ENCODE results near the gene NAALADL2. TPM values are rescaled to one million over a fixed set of nuclear protein-coding genes. Genes with fewer than 3 reads are reported as not detected.
"Not testable (repeated sequence)": the region's sequence is repeated elsewhere in the genome, so short reads cannot be mapped to it uniquely, and the experiment has no call there.

Gene NAALADL2
- polyA plus RNA-seq, 3 donors from 2014 or later: 0.10 TPM; not detected in 2

- DNase-seq: no peak
- no peaks in the 10 kb centered on the region for H3K4me1 Mint-ChIP-seq
- no peak overlapping the region for H3K27ac Mint-ChIP-seq
- H3K36me3 Mint-ChIP-seq: no peaks in the 10 kb centered on the region
- H3K9me3 Mint-ChIP-seq: peaks cover 2 to 17% (median 7%) of the 10 kb centered on the region in 6 donors
- H3K4me3 Mint-ChIP-seq: no peak overlapping the region
- H3K27me3 Mint-ChIP-seq (ENCODE audit: low read depth in 3 of 3): peaks cover 0 to 3% (median 2%) of the 10 kb centered on the region in 3 donors
These were observed 214.2 kb downstream of the NAALADL2 start for GRCh38 chr3:175073219-175073905.

GRCh38 chr3:175075269-175075668 lies 216.1 kb downstream of the NAALADL2 start:
- Mint-ChIP-seq H3K9me3 (peaks cover 0 to 20% (median 7%) of the 10 kb centered on the region in 6 donors), H3K4me3 (no peak overlapping the region), H3K36me3 (no peaks in the 10 kb centered on the region), H3K4me1 (no peaks in the 10 kb centered on the region), H3K27ac (no peak overlapping the region), H3K27me3 (ENCODE audit: low read depth in 3 of 3) (peaks cover 0 to 3% (median 2%) of the 10 kb centered on the region in 3 donors)
- DNase-seq: no peak

GRCh38 chr3:175077216-175077615 lies 218.1 kb downstream of the NAALADL2 start:
- H3K27ac Mint-ChIP-seq: no peak overlapping the region
- H3K36me3 Mint-ChIP-seq: no peaks in the 10 kb centered on the region
- no peak overlapping the region for H3K4me3 Mint-ChIP-seq
- peaks cover 3 to 24% (median 13%) of the 10 kb centered on the region in 6 donors for H3K9me3 Mint-ChIP-seq
- DNase-seq: no peak
- no peaks in the 10 kb centered on the region for H3K4me1 Mint-ChIP-seq
- H3K27me3 Mint-ChIP-seq (ENCODE audit: low read depth in 3 of 3): peaks cover 0 to 3% (median 2%) of the 10 kb centered on the region in 3 donors

- Mint-ChIP-seq H3K27me3 (ENCODE audit: low read depth in 3 of 3) (peaks cover 0 to 2% (median 0%) of the 10 kb centered on the region in 3 donors), H3K4me3 (no peak overlapping the region), H3K9me3 (peaks cover 8 to 39% (median 16%) of the 10 kb centered on the region in 6 donors), H3K4me1 (no peaks in the 10 kb centered on the region), H3K27ac (no peak overlapping the region), H3K36me3 (no peaks in the 10 kb centered on the region)
- no peak for DNase-seq
These were observed 223.5 kb downstream of the NAALADL2 start for GRCh38 chr3:175082631-175083030.

- not testable (repeated sequence) for H3K27ac Mint-ChIP-seq; H3K4me3 Mint-ChIP-seq; H3K4me1 Mint-ChIP-seq; DNase-seq; H3K36me3 Mint-ChIP-seq; H3K27me3 Mint-ChIP-seq (ENCODE audit: low read depth in 3 of 3)
- H3K9me3 Mint-ChIP-seq: peaks cover 4 to 35% (median 8%) of the 10 kb centered on the region in 6 donors
These were observed 228.0 kb downstream of the NAALADL2 start for GRCh38 chr3:175087128-175087527.

- H3K9me3 Mint-ChIP-seq: peaks cover 4 to 27% (median 5%) of the 10 kb centered on the region in 6 donors
- no peaks in the 10 kb centered on the region for H3K36me3 Mint-ChIP-seq
- no peaks in the 10 kb centered on the region for H3K27me3 Mint-ChIP-seq (ENCODE audit: low read depth in 3 of 3)
- no peak for DNase-seq
- H3K27ac Mint-ChIP-seq: no peak overlapping the region
- H3K4me1 Mint-ChIP-seq: no peaks in the 10 kb centered on the region
- H3K4me3 Mint-ChIP-seq: no peak overlapping the region
These were observed 229.7 kb downstream of the NAALADL2 start for GRCh38 chr3:175088766-175089380.

GRCh38 chr3:175091426-175092114 lies 232.4 kb downstream of the NAALADL2 start:
- Mint-ChIP-seq H3K4me1 (no peaks in the 10 kb centered on the region), H3K27me3 (ENCODE audit: low read depth in 3 of 3) (no peaks in the 10 kb centered on the region), H3K27ac (no peak overlapping the region), H3K4me3 (no peak overlapping the region), H3K9me3 (peaks cover 0 to 5% (median 0%) of the 10 kb centered on the region in 6 donors), H3K36me3 (no peaks in the 10 kb centered on the region)
- DNase-seq: no peak

GRCh38 chr3:175093748-175094147 lies 234.6 kb downstream of the NAALADL2 start:
- H3K4me1 Mint-ChIP-seq: no peaks in the 10 kb centered on the region

GRCh38 chr3:175094344-175094743 lies 235.2 kb downstream of the NAALADL2 start:
- Mint-ChIP-seq H3K27me3 (ENCODE audit: low read depth in 3 of 3) (no peaks in the 10 kb centered on the region), H3K4me1 (no peaks in the 10 kb centered on the region), H3K27ac (no peak overlapping the region), H3K9me3 (peaks cover 0 to 11% (median 5%) of the 10 kb centered on the region in 6 donors), H3K36me3 (no peaks in the 10 kb centered on the region), H3K4me3 (no peak overlapping the region)
- no peak for DNase-seq

More at GRCh38 chr3:175093748-175094147, 234.6 kb downstream of the NAALADL2 start:
- no peak overlapping the region for H3K4me3 Mint-ChIP-seq
- H3K36me3 Mint-ChIP-seq: no peaks in the 10 kb centered on the region
- no peaks in the 10 kb centered on the region for H3K27me3 Mint-ChIP-seq (ENCODE audit: low read depth in 3 of 3)
- DNase-seq: no peak
- H3K9me3 Mint-ChIP-seq: peaks cover 0 to 11% (median 5%) of the 10 kb centered on the region in 6 donors
- H3K27ac Mint-ChIP-seq: no peak overlapping the region

- Mint-ChIP-seq H3K4me1 (no peaks in the 10 kb centered on the region), H3K27ac (no peak overlapping the region), H3K36me3 (no peaks in the 10 kb centered on the region), H3K4me3 (no peak overlapping the region), H3K9me3 (peaks cover 5 to 17% (median 11%) of the 10 kb centered on the region in 6 donors), H3K27me3 (ENCODE audit: low read depth in 3 of 3) (no peaks in the 10 kb centered on the region)
- no peak for DNase-seq
These were observed 239.5 kb downstream of the NAALADL2 start for GRCh38 chr3:175098644-175099043.

- Mint-ChIP-seq H3K36me3 (no peaks in the 10 kb centered on the region), H3K27ac (no peak overlapping the region), H3K4me3 (no peak overlapping the region), H3K27me3 (ENCODE audit: low read depth in 3 of 3) (no peaks in the 10 kb centered on the region), H3K9me3 (peaks cover 3 to 19% (median 11%) of the 10 kb centered on the region in 6 donors), H3K4me1 (no peaks in the 10 kb centered on the region)
- DNase-seq: no peak
These were observed 243.0 kb downstream of the NAALADL2 start for GRCh38 chr3:175102161-175102560.

- peaks cover 3 to 17% (median 9%) of the 10 kb centered on the region in 6 donors for H3K9me3 Mint-ChIP-seq
- H3K4me1 Mint-ChIP-seq: no peaks in the 10 kb centered on the region
- DNase-seq: no peak
- H3K36me3 Mint-ChIP-seq: no peaks in the 10 kb centered on the region
- no peak overlapping the region for H3K27ac Mint-ChIP-seq
- no peak overlapping the region for H3K4me3 Mint-ChIP-seq
- H3K27me3 Mint-ChIP-seq (ENCODE audit: low read depth in 3 of 3): peaks cover 0 to 2% (median 0%) of the 10 kb centered on the region in 3 donors
These were observed 244.2 kb downstream of the NAALADL2 start for GRCh38 chr3:175103298-175103697.

- peaks cover 0 to 5% of the 10 kb centered on the region in 2 donors for H3K4me1 Mint-ChIP-seq
- no peak overlapping the region for H3K4me3 Mint-ChIP-seq
- no peaks in the 10 kb centered on the region for H3K36me3 Mint-ChIP-seq
- peaks cover 3 to 17% (median 9%) of the 10 kb centered on the region in 6 donors for H3K9me3 Mint-ChIP-seq
- peaks cover 0 to 2% (median 0%) of the 10 kb centered on the region in 3 donors for H3K27me3 Mint-ChIP-seq (ENCODE audit: low read depth in 3 of 3)
- DNase-seq: no peak
- H3K27ac Mint-ChIP-seq: no peak overlapping the region
These were observed 245.9 kb downstream of the NAALADL2 start for GRCh38 chr3:175105066-175105465.

- peaks cover 0 to 5% of the 10 kb centered on the region in 2 donors for H3K4me1 Mint-ChIP-seq
- H3K27ac Mint-ChIP-seq: no peak overlapping the region
- no peak overlapping the region for H3K4me3 Mint-ChIP-seq
- no peak for DNase-seq
- H3K36me3 Mint-ChIP-seq: no peaks in the 10 kb centered on the region
- H3K9me3 Mint-ChIP-seq: peaks cover 3 to 20% (median 9%) of the 10 kb centered on the region in 6 donors
- H3K27me3 Mint-ChIP-seq (ENCODE audit: low read depth in 3 of 3): peaks cover 0 to 2% (median 0%) of the 10 kb centered on the region in 3 donors
These were observed 248.1 kb downstream of the NAALADL2 start for GRCh38 chr3:175107231-175107630.

All from immature natural killer cell (primary cell).